LNCaP clone FGC (cell line): Measurements from ENCODE around the gene SYT11.
"Not testable (repeated sequence)": the region's sequence is repeated elsewhere in the genome, so short reads cannot be mapped to it uniquely, and the experiment has no call there.

Experiments used
- DNase-seq: peaks from one replicate; pipeline ENCODE4 v3.0.0-alpha.2; 2011; ENCODE audit warnings: low read depth
- H3K4me3 ChIP-seq: 2 replicates; pipeline ENCODE4 v1.5.1; 2011; ENCODE audit warnings: mild to moderate bottlenecking, low read depth, low read length, control low read depth
- CTCF ChIP-seq: IDR thresholded peaks from 2 replicates; pipeline ENCODE4 v1.5.1; 2012; ENCODE audit warnings: mild to moderate bottlenecking; ENCODE audit not compliant: control insufficient read depth, insufficient read depth; ENCODE audit errors: extremely low read depth

The SYT11 gene

GRCh38 chr1:155833665-155834295, 25.6 kb upstream of the SYT11 start:
- no peak for TF ChIP-seq CTCF
- H3K4me3 ChIP-seq = no peak overlapping the region
- no peak for DNase-seq

GRCh38 chr1:155834296-155834926, 25.0 kb upstream of the SYT11 start:
- no peak for TF ChIP-seq CTCF
- H3K4me3 ChIP-seq = no peak overlapping the region
- DNase-seq = no peak

GRCh38 chr1:155834927-155835399, 24.4 kb upstream of the SYT11 start:
- not testable (repeated sequence) for DNase-seq, H3K4me3 ChIP-seq

GRCh38 chr1:155835548-155835947, 23.8 kb upstream of the SYT11 start:
- no peak for DNase-seq
- no peak for TF ChIP-seq CTCF
- no peak overlapping the region for H3K4me3 ChIP-seq

GRCh38 chr1:155840386-155840785, 19.0 kb upstream of the SYT11 start:
- no peak for DNase-seq
- TF ChIP-seq CTCF = no peak
- H3K4me3 ChIP-seq = no peak overlapping the region

GRCh38 chr1:155844860-155845421, 14.4 kb upstream of the SYT11 start:
- no peak for TF ChIP-seq CTCF
- no peak overlapping the region for H3K4me3 ChIP-seq
- DNase-seq = no peak

GRCh38 chr1:155847823-155848529, 11.4 kb upstream of the SYT11 start:
- H3K4me3 ChIP-seq = no peak overlapping the region
- no peak for DNase-seq
- TF ChIP-seq CTCF = no peak
